ENCODE data around the gene CRYBB3.
"Not testable (repeated sequence)": the region's sequence is repeated elsewhere in the genome, so short reads cannot be mapped to it uniquely, and the experiment has no call there.

The CRYBB3 gene

GRCh38 chr22:25174888-25175411 lies 24.7 kb upstream of the CRYBB3 start:
- DNase-seq (ENCODE audit: low read depth): no peak

DNA sequence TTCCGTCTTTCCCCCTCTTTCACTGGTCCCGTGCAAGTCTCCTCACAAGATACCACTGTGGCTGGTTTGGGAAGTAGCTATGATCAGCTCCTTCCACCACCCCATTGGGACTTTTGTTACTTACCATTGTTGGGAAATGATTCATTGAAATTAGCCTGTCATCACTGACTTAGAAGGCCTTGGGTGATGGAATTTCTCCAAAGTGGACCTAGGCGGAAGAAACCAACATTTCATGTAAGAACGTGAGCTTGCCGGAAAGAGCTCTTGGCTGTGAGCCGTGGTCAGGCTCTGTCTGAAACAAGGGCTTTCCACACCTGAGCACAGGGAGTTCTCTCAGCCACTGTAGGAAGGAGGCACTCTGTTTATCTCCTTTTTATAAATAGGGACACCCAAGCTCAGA lies 23.5 kb upstream of the CRYBB3 start:
- no peak for DNase-seq (ENCODE audit: low read depth)

- no peak for DNase-seq (ENCODE audit: low read depth)
Observed at GRCh38 chr22:25176799-25177198, 22.9 kb upstream of the CRYBB3 start.

- no peak for DNase-seq (ENCODE audit: low read depth)
Observed at GRCh38 chr22:25177226-25177625, 22.4 kb upstream of the CRYBB3 start.

GRCh38 chr22:25177895-25178294 lies 21.8 kb upstream of the CRYBB3 start:
- no peak for DNase-seq (ENCODE audit: low read depth)

GRCh38 chr22:25178348-25178747 lies 21.3 kb upstream of the CRYBB3 start:
- not testable (repeated sequence) for DNase-seq (ENCODE audit: low read depth)

GRCh38 chr22:25178869-25179631 lies 20.6 kb upstream of the CRYBB3 start:
- DNase-seq (ENCODE audit: low read depth): not testable (repeated sequence)

- no peak for DNase-seq (ENCODE audit: low read depth)
Observed at GRCh38 chr22:25182131-25183110, 17.2 kb upstream of the CRYBB3 start.

- no peak for DNase-seq (ENCODE audit: low read depth)
Observed at GRCh38 chr22:25183949-25184619, 15.6 kb upstream of the CRYBB3 start.

- no peak for DNase-seq (ENCODE audit: low read depth)
Observed at GRCh38 chr22:25186140-25186539, 13.5 kb upstream of the CRYBB3 start.

- no peak for DNase-seq (ENCODE audit: low read depth)
Observed at GRCh38 chr22:25187469-25187868, 12.2 kb upstream of the CRYBB3 start.

DNA sequence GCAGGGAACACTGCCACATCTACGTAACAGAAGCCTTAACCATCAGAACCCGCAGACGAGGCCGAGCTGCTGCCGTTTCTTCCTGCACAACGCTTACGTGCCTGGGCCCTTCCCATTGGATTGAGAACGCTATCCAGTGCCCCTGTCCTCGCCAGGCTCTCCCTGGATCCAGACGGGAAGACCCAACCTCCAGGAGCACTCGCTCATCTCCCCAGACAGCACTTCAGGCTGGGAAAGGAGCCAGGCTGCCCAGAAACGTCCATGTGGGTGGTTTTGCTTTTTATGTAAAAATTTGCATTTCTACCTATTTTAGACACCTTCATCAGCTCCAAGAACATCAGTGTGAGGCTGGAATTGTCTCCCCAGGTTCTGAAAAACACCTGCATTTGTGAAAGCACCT lies 7.3 kb upstream of the CRYBB3 start:
- no peak for DNase-seq (ENCODE audit: low read depth)

DNA sequence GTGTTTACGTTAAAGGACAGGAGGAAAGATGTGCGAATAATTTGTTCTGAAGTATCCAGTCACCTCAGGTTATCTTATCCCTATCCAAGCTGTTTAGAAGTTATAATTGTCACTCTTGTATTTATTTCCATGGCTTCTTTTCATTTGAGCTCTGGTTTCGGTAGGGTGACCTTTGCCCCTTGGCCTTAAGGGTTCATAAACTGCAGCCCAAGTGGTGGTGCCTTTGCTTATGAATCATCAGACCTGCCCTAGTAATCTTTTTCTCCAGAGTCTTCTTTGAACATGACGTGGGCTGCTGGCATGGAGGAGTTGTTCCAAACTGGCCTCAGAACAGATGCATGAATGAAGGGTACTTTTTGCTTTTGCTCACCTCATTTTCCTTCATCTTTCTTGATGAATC lies 6.5 kb upstream of the CRYBB3 start:
- DNase-seq (ENCODE audit: low read depth): no peak

GRCh38 chr22:25193548-25193947 lies 6.1 kb upstream of the CRYBB3 start:
- DNase-seq (ENCODE audit: low read depth): no peak

- no peak for DNase-seq (ENCODE audit: low read depth)
Observed at GRCh38 chr22:25196326-25196725, 3.3 kb upstream of the CRYBB3 start.

DNA sequence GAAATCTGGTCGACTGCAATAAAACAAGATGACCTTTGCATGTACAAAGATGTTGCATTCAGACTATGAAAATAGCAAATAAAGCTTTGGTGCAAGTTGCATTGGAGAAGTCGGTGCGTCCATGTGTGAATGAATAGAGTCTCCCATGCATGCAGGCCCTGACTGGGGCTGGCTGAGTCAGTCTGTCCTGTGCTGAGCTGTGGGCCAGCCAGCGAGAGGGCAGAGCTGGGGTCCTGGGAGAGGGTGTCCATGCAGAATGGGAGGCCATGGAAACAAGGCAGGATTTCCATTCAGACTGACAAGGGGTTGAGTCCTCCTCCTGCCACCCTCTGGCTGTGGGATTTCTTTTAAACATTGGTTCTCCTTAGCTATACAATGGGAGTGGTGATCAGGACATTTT lies 2.3 kb upstream of the CRYBB3 start:
- DNase-seq (ENCODE audit: low read depth): no peak

DNA sequence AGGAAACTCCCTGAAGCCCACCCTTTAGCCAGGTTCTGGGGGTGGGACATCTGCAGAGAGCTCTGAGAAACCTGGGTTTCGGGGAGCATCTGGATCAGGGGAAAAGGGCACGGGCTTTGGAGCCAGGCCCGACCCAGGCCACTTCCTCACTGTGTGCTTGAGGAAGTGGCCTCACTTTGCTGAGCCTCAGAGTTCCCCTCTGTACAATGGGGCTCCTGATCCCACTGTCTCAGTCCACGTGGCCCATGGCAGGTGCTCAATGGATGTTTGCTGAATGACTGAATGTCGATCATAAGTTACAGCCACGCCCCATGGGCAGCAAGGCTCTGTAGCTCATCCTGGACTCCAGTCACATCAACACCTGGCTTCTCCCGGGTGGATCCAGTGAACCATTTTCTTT lies 1.3 kb downstream of the CRYBB3 start:
- no peak for DNase-seq (ENCODE audit: low read depth)

DNA sequence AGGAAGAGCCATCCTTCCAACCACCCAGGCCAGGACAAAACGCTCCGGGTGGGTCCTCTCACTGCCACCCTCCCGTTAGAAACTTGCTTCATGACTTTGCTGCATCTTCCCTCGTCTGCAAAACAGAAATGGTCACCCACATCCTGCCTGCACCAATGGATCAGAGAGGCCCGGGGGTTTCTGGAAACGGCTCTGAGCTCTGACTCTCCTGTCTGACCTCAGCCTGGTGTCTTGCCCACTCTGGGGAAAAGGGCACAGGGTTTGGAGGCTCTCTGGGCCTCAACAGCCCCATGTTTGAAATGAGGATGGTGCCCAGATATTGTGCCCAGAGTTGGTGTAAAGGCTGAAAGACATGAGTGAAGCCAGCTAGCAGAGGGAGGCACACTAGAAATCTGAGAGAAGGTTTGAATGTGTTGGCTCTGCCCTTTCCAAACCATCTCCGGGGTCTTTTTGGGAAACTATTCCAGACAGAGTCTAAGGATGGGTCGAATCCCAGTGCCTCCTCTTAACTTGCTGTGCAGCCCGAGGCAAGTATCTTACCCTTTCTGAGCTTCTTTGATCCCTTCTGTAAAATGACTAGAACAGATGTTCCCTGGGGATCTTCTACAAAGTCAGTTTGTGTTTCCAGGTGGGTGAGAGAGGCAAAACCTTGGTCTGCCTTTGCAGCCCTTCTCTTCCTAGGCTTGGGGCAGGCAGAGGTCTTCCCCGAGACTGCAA lies 2.1 kb downstream of the CRYBB3 start:
- DNase-seq (ENCODE audit: low read depth): no peak

DNA sequence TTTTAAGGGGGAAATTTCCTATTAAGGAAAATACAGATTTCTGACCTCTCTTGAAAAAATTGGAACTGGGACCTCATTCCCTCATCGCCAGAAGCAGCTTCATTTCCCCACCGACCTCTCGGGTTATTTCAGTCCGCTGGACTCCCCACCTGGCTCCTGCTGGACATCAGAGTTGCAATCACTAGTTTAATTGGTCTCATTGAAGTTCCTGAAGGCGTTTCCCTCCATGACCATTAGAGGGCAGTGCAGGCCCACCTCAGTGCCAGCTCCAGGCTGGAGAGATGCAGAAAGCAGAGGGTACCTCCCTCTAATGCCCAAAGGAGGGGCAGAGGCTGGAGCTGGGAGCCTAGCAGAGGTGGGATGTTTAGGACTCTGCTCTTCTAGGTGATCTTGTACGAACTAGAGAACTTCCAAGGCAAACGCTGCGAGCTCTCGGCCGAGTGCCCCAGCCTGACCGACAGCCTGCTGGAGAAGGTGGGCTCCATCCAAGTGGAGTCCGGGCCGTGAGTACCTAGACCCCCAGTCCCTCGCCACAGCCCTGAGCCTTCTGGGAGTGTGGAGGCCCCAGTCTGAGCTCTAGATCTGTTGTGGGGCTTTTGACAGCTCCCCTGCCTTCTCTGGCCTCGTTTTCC lies 2.7 kb downstream of the CRYBB3 start:
- DNase-seq (ENCODE audit: low read depth): peak; percentile 35

DNA sequence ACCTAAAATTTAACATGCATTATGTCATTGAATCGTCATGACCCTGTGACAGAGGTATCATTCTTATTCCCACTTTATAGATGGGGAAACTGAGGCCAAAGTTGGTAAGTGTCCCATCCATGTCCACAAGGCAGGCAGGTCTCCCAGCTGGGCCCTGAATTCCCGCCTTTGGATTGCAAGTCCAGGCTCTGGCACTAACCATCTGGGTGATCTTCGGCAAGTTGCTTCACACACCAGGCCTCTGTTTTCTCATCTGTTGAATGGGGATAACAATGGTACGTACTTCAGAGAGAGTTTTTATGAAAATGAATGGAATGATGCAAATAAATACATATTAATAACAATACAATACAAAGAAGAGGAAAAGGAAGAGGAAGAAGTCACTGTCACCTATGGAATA lies 3.4 kb downstream of the CRYBB3 start:
- no peak for DNase-seq (ENCODE audit: low read depth)

DNA sequence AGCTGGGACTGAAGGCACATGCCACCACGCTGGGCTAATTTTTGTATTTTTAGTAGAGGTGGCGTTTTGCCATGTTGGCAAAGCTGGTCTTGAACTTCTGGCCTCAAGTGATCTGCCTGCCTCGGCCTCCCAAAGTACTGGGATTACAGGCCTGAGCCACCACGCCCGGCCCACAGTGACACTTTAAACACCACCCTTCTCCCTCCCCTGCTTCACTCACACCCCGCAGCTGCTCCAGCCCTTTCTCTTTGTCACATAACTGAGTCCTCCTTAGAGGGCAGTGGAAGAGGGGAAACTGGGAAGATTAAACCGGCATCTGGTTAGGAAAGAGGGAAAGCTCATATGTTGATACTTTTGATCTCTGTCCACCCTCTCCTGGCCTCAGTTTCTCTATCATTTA lies 4.9 kb downstream of the CRYBB3 start:
- DNase-seq (ENCODE audit: low read depth): not testable (repeated sequence)
